HEK293 (cell line): ENCODE data around the gene OCSTAMP.

ENCODE experiments used
- CTCF ChIP-seq: fragments of 450-650 bp; formaldehyde crosslinking; IDR thresholded peaks from 2 replicates; pipeline ENCODE4 v1.5.1; 2016; ENCODE audit warnings: missing biosample characterization, missing genetic modification characterization
- KLF16 ChIP-seq: fragments of 450-650 bp; formaldehyde crosslinking; IDR thresholded peaks from 2 replicates; pipeline ENCODE4 v1.5.1; 2017; ENCODE audit warnings: missing biosample characterization, missing genetic modification characterization
- ZNF221 ChIP-seq: fragments of 450-650 bp; formaldehyde crosslinking; IDR thresholded peaks from 2 replicates; pipeline ENCODE4 v1.5.1; 2017; ENCODE audit warnings: missing biosample characterization, missing genetic modification characterization, borderline replicate concordance
- ZNF24 ChIP-seq: fragments of 450-650 bp; formaldehyde crosslinking; IDR thresholded peaks from 2 replicates; pipeline ENCODE4 v1.5.1; 2016; ENCODE audit warnings: missing biosample characterization, missing genetic modification characterization
- ZNF274 ChIP-seq, 2 experiments: fragments of 200-500 bp in 1 of 2; fragments of 450-650 bp in 1 of 2; sonication (Bioruptor generic) in 1 of 2; formaldehyde crosslinking in 1 of 2; IDR thresholded peaks; 2 replicates each; pipeline versions ENCODE4 v1.5.1 to v1.6.1; 2014 to 2016; ENCODE audit warnings: borderline replicate concordance in 1 of 2, inconsistent platforms in 1 of 2, low read length in 1 of 2, missing biosample characterization in 1 of 2, missing genetic modification characterization in 1 of 2
- ZNF280C ChIP-seq: fragments of 450-650 bp; formaldehyde crosslinking; IDR thresholded peaks from 2 replicates; pipeline ENCODE4 v1.5.1; 2016; ENCODE audit warnings: missing biosample characterization, missing genetic modification characterization
- ZNF280D ChIP-seq: fragments of 450-650 bp; formaldehyde crosslinking; IDR thresholded peaks from 2 replicates; pipeline ENCODE4 v1.5.1; 2016; ENCODE audit warnings: missing biosample characterization, missing genetic modification characterization
- ZNF341 ChIP-seq: fragments of 450-650 bp; formaldehyde crosslinking; IDR thresholded peaks from 2 replicates; pipeline ENCODE4; 2016; ENCODE audit warnings: low read depth, missing biosample characterization, missing genetic modification characterization
- ZNF658 ChIP-seq: fragments of 450-650 bp; formaldehyde crosslinking; IDR thresholded peaks from 2 replicates; pipeline ENCODE4; 2016; ENCODE audit warnings: missing biosample characterization, missing genetic modification characterization
- ZXDB ChIP-seq: fragments of 450-650 bp; formaldehyde crosslinking; IDR thresholded peaks from 2 replicates; pipeline ENCODE4 v1.5.1; 2016; ENCODE audit warnings: missing biosample characterization, missing genetic modification characterization

- TF ChIP-seq CTCF (tag by site-specific recombination) (0 out of 2 replicates have a peak, but pooled peaks have one; percentile 8), ZNF221 (tag by site-specific recombination) (no peak), KLF16 (tag by site-specific recombination) (no peak), ZNF280C (tag by site-specific recombination) (no peak), ZNF24 (no peak), ZXDB (no peak), ZNF341 (tag by site-specific recombination) (no peak), ZNF280D (tag by site-specific recombination) (no peak), ZNF658 (no peak), ZNF274 (IDR thresholded peaks at IDR 0.05; ENCODE audit: low read length) (no peak), ZNF274 (tag by site-specific recombination; IDR thresholded peaks at IDR 0.05; ENCODE audit: borderline replicate concordance) (no peak)
Observed at GRCh38 chr20:46581391-46581790, 30.9 kb upstream of the OCSTAMP start.
